HuH-7.5 (cell line): ENCODE results near the gene PPP1R36.
A peak's percentile ranks its signal among the peaks of the same experiment; 100 is the strongest.
"Not testable (repeated sequence)": the region's sequence is repeated elsewhere in the genome, so short reads cannot be mapped to it uniquely, and the experiment has no call there.

Experiments used
- DNase-seq: peaks from one replicate; pipeline ENCODE4 v3.0.0; 2011; ENCODE audit warnings: low spot score

Gene PPP1R36

DNA sequence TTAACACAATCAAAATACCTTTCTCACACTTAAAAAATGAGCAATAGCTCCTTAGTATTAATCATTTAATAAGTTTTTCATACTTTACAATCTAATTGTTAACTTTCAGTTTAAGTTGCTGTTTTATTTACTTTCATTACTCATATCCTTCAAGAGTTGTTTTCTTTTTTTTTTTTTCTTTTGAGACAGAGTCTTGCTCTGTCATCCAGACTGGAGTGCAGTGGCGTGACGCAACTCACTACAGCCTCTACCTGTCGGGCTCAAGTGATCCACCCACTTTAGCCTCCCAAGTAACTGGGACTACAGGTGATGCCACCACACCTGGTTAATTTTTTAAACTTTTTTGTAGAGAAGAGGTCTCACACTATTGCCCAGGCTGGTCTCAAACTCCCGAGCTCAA lies 29.1 kb upstream of the PPP1R36 start:
- DNase-seq: no peak

DNA sequence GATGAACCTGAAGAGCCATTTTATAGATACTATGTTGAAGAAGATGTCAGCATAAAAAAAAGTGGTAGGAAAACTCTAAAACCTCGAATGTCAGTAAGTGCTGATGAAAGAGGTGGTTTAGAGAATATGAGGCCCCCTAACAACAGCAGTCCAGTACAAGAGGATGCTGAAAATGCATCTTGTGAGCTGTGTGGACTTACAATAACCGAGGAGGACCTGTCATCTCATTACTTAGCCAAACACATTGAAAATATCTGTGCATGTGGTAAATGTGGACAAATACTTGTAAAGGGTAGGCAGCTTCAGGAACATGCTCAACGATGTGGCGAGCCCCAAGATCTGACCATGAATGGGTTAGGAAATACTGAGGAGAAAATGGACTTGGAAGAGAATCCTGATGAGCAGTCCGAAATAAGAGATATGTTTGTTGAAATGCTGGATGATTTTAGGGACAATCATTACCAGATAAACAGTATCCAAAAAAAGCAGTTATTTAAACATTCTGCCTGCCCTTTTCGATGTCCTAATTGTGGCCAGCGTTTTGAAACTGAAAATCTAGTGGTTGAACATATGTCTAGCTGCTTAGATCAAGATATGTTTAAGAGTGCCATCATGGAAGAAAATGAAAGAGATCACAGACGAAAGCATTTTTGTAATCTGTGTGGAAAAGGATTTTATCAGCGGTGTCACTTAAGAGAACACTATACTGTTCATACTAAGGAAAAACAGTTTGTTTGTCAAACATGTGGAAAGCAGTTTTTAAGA lies 27.0 kb upstream of the PPP1R36 start:
- DNase-seq: no peak

DNA sequence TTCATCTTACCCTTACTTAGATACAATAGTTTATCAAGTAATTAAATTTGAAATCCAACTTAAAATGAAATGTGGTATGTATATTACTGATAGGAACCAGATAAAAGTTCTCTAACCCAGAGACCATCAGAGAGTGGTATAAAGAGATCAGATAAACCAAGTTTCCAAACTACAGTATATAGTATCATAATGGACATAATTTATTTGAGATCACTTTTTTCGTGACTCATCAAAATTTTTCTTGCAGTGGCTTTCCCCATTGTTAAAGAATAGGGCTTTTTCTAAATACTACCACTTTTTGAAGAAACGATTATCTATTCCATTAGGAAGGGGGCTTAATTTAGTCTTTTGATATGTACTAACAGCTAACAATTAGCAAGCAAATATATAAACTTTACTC lies 24.4 kb upstream of the PPP1R36 start:
- no peak for DNase-seq

DNA sequence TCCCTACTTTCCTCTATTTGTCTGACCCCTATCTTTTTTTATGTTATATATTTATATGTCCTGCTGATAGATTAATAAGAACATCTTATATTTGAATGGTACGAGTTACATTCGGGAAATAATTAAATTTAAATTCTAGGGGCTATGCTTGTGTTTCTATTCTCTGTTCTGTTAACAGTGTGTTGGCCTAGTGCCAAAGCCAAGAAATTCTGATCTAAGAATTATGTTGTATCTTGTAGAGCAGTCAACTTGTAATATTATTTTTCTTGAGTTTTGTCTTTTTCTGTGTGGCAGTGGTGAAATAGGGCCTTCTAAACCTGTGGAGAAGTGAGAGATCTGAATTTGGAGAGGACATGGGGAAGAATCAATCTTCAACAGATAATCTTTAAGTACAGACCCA lies 18.2 kb upstream of the PPP1R36 start:
- no peak for DNase-seq

DNA sequence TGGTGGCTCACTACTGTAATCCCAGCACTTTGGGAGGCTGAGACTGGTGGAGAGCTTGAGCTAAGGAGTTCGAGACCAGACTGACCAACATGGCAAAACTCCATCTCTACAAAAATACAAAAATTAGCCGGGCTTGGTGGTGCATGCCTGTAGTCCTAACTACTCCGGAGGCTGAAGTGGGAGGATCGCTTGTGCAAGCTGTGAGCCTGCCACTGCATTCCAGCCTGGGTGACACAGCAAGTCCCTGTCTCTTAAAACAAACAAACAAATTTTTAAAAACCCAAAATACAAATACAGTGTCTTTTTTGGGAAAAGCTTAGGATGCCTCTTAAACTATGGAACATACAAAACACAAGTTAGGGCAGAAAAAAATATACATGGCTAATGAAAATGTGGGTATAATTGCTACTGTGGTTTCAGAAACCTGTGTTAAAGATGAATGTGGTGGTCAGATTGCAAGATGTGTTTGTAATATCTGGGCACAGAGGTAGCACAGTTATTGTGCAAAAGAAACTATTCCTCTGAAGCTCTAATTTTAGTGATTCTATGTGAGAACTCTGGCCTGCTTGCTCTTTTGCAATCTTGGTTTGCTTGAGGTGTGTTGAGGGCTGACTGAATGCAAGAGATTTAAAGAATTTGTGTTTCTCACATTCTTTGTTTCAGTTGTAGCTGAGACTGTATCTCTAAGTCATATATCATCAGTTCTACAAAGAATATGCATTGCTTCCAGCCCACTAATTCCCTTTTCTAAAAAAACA lies 13.1 kb upstream of the PPP1R36 start:
- DNase-seq: no peak

DNA sequence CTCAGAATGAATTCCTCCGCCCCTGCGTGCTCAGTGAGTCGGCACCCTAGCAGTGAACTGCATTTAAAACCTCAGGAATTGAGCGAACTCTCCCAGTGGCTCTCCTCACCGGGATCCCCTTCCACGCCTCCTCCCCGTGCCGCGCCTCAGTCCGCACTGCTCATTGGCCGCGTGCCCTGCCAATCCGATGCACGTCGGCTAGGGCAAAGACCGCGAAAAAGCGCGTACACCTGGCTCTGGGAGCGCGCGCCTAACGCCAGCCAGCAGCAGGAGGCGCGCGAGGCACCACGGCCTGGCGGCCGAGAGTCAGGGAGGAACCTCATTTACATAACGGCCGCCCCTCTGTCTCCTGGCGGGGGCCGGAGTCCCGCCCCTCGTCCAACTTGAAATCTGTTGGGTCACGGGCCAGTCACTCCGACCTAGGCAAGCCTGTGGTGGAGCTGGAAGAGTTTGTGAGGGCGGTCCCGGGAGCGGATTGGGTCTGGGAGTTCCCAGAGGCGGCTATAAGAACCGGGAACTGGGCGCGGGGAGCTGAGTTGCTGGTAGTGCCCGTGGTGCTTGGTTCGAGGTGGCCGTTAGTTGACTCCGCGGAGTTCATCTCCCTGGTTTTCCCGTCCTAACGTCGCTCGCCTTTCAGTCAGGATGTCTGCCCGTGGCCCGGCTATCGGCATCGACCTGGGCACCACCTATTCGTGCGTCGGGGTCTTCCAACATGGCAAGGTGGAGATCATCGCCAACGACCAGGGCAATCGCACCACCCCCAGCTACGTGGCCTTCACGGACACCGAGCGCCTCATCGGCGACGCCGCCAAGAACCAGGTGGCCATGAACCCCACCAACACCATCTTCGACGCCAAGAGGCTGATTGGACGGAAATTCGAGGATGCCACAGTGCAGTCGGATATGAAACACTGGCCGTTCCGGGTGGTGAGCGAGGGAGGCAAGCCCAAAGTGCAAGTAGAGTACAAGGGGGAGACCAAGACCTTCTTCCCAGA lies 9.3 kb upstream of the PPP1R36 start, which contains the start of gene HSPA2:
Gene HSPA2, plus strand, starts transcription at position 534 of the 995 bp plus-strand sequence. Its CDS starts 109 bp downstream, at position 643.
- peak; percentile 99 for DNase-seq

DNA sequence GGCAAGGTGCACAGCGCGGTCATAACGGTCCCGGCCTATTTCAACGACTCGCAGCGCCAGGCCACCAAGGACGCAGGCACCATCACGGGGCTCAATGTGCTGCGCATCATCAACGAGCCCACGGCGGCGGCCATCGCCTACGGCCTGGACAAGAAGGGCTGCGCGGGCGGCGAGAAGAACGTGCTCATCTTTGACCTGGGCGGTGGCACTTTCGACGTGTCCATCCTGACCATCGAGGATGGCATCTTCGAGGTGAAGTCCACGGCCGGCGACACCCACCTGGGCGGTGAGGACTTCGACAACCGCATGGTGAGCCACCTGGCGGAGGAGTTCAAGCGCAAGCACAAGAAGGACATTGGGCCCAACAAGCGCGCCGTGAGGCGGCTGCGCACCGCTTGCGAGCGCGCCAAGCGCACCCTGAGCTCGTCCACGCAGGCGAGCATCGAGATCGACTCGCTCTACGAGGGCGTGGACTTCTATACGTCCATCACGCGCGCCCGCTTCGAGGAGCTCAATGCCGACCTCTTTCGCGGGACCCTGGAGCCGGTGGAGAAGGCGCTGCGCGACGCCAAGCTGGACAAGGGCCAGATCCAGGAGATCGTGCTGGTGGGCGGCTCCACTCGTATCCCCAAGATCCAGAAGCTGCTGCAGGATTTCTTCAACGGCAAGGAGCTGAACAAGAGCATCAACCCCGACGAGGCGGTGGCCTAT lies 8.3 kb upstream of the PPP1R36 start:
- DNase-seq: no peak

DNA sequence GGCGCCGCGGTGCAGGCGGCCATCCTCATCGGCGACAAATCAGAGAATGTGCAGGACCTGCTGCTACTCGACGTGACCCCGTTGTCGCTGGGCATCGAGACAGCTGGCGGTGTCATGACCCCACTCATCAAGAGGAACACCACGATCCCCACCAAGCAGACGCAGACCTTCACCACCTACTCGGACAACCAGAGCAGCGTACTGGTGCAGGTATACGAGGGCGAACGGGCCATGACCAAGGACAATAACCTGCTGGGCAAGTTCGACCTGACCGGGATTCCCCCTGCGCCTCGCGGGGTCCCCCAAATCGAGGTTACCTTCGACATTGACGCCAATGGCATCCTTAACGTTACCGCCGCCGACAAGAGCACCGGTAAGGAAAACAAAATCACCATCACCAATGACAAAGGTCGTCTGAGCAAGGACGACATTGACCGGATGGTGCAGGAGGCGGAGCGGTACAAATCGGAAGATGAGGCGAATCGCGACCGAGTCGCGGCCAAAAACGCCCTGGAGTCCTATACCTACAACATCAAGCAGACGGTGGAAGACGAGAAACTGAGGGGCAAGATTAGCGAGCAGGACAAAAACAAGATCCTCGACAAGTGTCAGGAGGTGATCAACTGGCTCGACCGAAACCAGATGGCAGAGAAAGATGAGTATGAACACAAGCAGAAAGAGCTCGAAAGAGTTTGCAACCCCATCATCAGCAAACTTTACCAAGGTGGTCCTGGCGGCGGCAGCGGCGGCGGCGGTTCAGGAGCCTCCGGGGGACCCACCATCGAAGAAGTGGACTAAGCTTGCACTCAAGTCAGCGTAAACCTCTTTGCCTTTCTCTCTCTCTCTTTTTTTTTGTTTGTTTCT lies 7.6 kb upstream of the PPP1R36 start:
- DNase-seq: no peak

DNA sequence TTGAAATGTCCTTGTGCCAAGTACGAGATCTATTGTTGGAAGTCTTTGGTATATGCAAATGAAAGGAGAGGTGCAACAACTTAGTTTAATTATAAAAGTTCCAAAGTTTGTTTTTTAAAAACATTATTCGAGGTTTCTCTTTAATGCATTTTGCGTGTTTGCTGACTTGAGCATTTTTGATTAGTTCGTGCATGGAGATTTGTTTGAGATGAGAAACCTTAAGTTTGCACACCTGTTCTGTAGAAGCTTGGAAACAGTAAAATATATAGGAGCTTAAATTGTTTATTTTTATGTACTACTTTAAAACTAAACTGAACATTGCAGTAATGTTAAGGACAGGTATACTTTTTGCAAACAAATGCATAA lies 6.9 kb upstream of the PPP1R36 start:
- DNase-seq: no peak

DNA sequence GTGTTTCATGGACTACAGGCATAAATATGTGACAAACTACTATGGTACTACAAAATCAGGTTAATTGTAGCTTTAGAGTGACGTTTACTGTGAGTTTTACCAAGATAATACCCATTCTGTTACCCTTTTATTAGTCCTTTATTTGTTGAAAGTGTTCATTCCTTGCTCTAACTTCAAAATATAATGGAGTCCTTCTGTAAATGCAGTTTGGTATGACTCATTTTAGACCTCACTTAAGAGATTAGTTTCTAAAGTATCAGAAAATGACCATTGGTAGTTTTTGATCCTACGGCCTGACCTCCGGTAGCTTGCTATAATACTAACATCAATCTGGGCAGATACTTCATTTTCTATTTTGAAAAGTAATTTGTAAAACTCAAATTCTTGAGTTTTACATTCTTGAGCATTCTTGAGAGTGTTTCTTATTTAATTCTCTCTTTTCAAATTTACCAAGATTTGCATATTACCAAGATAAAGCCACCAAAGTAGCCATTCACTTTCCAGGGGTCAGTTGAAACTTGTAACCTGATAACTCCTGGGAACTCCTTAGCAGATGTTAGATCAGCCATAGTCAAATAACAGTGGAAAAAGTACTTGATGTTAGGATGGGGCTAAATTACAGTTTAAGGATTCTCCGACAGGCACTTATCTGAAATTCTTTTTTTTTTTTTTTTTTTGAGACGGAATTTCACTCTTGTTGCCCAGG lies 5.0 kb upstream of the PPP1R36 start:
- DNase-seq: no peak

DNA sequence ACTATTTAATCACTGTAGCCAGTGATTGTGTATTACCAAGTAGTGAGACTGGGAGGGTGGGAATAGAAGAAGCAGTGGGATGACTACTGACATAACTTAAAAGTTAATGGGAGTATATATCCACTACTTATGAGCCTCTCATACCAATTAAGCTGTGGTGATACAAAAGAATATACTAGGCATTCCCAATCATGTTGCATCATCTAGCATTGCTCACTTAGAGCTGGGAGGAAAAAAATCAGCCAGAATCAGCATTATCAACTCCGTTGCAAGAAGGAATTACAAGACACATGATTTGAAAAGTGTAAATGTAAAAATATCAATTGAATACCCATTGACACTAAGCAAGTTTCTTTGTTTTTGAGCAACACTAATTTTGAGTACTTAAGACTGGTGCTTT lies 745 bp upstream of the PPP1R36 start:
- DNase-seq: no peak

DNA sequence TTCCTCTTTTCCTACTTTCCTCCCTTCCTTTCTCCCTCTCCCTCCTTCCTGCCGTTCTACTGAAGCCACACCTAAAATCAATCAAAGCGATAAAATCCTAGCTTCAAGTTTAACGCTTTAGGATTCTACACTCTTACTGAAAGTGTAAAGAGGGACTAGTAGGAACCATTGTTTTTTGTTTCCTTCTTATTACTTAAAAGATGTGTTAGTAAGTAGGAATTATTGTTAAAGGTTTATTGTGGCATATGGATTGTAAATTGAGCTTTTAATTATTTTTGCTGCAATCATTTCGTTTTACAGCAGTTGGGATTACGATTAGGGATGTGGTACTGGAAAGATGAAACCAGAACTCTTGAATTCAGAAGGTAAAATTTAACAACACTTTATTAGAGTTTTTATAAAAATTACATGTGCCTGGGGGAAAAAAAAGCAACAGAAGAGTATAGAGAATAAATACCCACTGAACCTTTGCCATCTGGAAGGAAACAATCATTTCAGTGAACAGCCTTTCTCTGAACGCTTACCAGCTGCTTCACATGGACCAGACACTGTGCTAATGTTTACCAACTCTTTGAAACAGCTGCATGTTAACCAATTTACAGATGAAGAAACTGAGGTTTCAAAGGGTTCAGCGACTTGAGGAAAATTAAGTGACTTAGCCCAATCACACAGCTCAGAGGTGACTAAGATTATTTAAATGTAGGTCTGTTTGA lies 1.0 kb downstream of the PPP1R36 start:
- DNase-seq: no peak

DNA sequence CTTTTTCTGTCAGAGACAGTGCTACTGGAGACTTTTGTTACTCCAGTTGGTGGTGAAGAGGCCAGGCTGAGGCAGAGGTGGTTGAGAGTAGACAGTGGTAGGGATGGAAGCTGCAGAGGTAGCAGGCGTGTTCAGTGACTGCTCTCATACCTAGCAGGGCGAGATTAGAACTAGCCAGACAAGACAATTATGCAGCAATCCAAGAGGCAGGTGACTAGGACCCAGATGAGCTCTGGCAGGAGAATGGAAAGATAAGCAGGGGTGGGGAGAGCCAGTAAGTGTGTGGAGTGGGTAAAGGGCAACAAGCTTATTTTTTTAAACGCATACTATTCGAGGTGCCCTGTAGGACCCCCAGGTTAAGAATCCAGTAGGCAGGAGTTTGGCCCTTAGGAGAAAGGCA lies 4.8 kb downstream of the PPP1R36 start:
- DNase-seq: no peak

DNA sequence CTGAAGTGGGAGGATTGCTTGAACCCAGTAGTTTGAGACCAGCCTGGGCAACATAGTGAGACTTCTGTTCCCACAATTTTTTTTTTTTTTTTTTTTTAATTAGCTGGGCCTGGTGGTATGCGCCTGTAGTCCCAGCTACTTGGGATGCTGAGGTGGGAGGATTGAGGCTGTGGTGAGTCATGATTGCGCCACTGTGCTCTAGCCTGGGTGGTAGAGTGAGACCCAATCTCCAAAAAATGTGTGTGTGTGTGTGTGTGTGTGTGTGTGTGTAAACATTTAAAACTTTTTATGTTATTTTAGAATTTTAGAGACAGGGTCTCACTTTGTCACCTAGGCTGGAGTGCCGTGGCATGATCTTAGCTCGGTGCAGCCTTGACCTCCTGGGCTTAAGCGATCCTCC lies 6.8 kb downstream of the PPP1R36 start:
- no peak for DNase-seq

DNA sequence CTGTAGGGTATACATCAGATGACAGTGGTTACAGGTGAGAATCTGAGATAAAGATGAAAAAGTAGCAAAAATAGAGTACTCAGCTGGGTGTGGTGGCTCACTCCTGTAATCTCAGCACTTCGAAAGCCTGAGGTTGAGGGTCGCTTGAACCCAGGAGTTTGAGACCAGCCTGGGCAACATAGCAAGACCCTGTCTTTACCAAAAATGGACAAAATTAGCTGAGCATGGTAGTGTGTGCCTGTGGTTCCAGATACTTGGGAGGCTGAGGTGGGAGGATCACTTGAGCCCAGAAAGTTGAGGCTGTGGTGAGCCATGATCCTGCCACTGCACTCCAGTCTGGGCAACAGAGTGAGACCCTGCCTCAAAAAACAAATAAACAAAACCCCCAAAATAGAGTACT lies 8.5 kb downstream of the PPP1R36 start:
- not testable (repeated sequence) for DNase-seq

DNA sequence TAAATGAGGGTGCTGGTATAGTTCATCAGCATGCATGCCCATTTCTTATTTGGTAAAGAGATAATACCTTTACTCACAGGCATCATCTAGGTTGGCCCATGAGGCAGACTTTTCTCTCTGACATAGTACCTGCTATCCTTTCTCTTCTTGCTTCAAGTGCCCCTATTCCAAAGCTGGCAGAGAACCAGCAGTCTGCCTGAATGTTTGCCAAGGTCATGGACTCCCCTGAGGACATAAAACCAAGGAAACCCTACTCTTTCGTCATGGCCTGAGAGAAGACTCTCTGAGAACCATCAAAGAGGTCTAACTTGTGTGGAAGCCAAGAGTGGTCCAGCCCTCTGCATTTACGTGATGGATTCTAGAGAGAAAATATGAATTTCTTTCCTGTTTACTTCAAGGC lies 11.9 kb downstream of the PPP1R36 start:
- no peak for DNase-seq

DNA sequence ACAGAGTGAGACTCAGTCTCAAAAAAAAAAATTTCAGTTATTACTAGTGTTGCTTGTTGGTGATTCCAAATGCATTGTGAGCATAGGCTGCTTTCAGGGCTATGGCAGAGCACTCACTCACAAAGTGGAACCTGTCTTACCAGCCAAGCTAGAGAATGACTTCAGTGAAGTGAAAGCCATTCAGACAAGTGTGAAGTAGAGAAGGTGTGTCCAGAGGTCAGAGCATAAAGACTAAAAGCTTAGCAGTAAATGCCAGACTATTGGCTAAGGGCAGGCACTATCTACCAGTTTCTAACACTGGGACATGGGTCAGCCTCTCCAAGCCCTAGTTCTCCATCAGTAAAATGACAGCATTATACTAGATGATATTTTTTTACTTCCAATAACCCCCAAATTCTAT lies 12.7 kb downstream of the PPP1R36 start:
- no peak for DNase-seq

DNA sequence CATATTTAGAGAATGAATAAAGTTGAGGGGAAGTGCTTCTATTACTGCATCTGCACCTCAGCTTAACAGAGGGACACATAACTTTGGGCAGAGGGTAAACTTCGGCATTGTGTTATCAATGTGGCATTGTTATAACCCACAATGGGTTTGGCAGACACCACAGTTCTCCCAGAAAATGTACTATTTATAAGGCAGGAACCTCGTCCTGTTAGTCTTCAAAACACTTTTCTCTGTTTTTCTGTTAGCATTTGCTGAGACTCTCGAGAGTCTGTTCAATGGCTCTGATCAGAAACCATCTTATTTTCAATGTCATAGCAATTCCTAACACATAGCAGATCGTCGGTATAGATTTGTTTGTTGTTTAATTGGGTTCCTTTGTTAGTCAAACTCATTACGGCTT lies 13.9 kb downstream of the PPP1R36 start:
- DNase-seq: no peak

DNA sequence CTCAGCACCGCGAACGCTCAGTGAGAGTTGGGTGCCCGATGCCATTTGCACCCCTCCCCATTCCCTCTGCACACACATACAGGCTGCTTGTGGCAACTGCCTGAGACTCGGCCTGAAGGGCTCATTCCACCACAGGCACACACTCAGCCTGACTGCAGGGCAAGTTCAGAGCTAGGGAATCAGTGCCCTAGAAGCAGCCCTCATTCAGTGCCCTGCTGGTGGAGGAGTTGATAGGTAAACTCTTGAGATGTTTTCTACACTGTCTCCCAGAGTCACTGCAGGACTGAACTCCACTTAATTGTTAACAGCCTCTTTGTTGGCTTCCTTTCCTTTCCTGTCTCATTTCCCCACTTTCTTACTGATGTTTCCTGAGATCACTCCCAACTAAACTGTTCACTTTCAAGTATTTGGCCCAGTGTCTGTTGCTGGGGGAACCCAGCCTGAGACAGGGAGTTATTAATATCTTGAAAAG lies 16.9 kb downstream of the PPP1R36 start:
- no peak for DNase-seq
